BJ (cell line): ENCODE measurements around the gene MTA3. TPM values are rescaled to one million over a fixed set of nuclear protein-coding genes. Genes with fewer than 3 reads are reported as not detected.
"Not testable (repeated sequence)": the region's sequence is repeated elsewhere in the genome, so short reads cannot be mapped to it uniquely, and the experiment has no call there.

Source experiments
- CTCF ChIA-PET: fragments of 350-600 bp; formaldehyde crosslinking; extraction: SDS; loops from one replicate; lab custom pipeline; 2021; ENCODE audit warnings: antibody characterized with exemption, inconsistent platforms; lab: Yijun Ruan, JAX
- POLR2A ChIA-PET: fragments of 300-600 bp; sonication (Branson Sonifier 250); formaldehyde crosslinking; extraction: SDS; loops from one replicate; lab custom pipeline; 2021; ENCODE audit warnings: antibody characterized with exemption; lab: Charles Lee
- DNase-seq: peaks from one replicate; pipeline ENCODE4 v3.0.0-alpha.2; 2011; ENCODE audit warnings: low read depth
- H3K27me3 ChIP-seq: 2 replicates; pipeline ENCODE4 v1.6.0; 2011; ENCODE audit warnings: low read length; ENCODE audit not compliant: control insufficient read depth, insufficient read depth
- H3K36me3 ChIP-seq: 2 replicates; pipeline ENCODE4 v1.5.1; 2011; ENCODE audit warnings: low read length; ENCODE audit not compliant: control insufficient read depth, insufficient read depth
- H3K4me3 ChIP-seq: 2 replicates; pipeline ENCODE4 v1.5.1; 2011; ENCODE audit warnings: low read depth, mild to moderate bottlenecking, control low read depth, low read length
- CTCF ChIP-seq: IDR thresholded peaks from 2 replicates; pipeline ENCODE4 v1.5.1; 2011; ENCODE audit warnings: low read depth, mild to moderate bottlenecking, control low read depth, inconsistent platforms, low read length, moderate library complexity; ENCODE audit not compliant: insufficient read depth
- polyA plus RNA-seq: library from polyadenylated mRNA; depleted of rRNA; stranded (reverse); fragments of >200 nt; gene quantifications from 2 replicates; pipeline ENCODE4 v1.2.3, GENCODE V29; 2011

The MTA3 gene
- polyA plus RNA-seq, 1 experiment = 23.2 TPM

DNA sequence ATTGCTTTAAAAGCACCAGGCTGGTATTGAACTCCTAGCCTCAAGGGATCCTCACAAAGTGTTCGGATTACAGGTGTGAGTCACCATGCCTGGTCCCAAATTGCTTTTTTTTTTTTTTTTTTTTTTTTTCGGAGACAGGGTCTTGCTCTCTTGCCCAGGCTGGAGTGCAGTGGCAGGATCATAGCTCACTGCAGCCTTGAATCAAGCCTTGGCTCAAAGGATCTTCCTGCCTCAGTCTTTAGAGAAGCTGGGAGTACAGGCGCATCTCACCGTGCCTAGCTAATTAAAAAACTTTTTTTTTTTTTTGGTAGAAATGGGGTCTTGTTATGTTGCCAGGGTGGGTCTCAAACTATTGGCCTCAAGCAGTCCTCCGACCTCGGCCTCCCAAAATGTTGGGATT is 12.8 kb downstream of the MTA3 start:
- TF ChIP-seq CTCF = no peak
- H3K27me3 ChIP-seq = no peaks in the 10 kb centered on the region
- no peak overlapping the region for H3K4me3 ChIP-seq
- peaks cover 7% of the 10 kb centered on the region for H3K36me3 ChIP-seq
- CTCF ChIA-PET = interaction anchor here (0.6 kb wide), 1 partner anchor 20 kb away, joined by 3 read pairs; no protein-coding TSS in a partner anchor
- no peak for DNase-seq
- POLR2A ChIA-PET = no interaction called here

- H3K36me3 ChIP-seq, H3K27me3 ChIP-seq, DNase-seq, POLR2A ChIA-PET, H3K4me3 ChIP-seq: not testable (repeated sequence)
- CTCF ChIA-PET = interaction anchor here (0.6 to 1.1 kb wide), 2 partner anchors 14 to 50 kb away, joined by 3 read pairs; no protein-coding TSS in a partner anchor
Measured at GRCh38 chr2:42584628-42585027, 16.2 kb downstream of the MTA3 start.

- Histone ChIP-seq H3K27me3 (no peaks in the 10 kb centered on the region), H3K4me3 (no peak overlapping the region), H3K36me3 (peaks cover 1% of the 10 kb centered on the region)
- POLR2A ChIA-PET = no interaction called here
- CTCF ChIA-PET = no interaction called here
- TF ChIP-seq CTCF = no peak
- no peak for DNase-seq
Measured at GRCh38 chr2:42585779-42586178, 17.3 kb downstream of the MTA3 start.

DNA sequence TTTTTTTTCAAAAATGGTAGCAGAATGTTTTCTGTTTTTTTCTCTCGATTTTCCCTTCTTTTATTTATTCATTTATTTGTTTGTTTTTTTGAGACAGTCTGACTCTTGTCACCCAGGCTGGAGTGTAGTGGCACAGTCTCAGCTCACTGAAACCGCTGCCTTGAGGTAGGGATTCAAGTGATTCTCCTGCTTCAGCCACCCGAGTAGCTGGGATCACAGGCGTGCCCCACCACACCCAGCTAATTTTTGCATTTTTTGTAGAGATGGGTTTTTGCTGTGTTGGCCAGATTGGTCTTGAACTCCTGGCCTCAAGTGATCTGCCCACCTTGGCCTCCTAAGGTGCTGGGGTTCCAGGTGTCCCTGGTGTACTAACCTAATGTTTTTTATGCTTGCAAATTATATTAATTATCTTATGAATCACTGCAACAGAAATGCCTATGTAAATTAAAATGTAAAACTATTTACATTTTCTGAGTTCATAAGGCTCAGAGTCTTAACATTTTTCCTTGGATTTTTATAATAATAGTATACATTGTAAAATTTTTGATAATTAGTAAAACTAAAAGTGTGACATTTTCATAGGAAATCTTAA is 19.2 kb downstream of the MTA3 start:
- Histone ChIP-seq H3K27me3 (no peaks in the 10 kb centered on the region), H3K36me3 (peaks cover 1% of the 10 kb centered on the region), H3K4me3 (no peak overlapping the region)
- ChIA-PET CTCF (interaction anchor here (0.9 to 1.0 kb wide), 3 partner anchors 21 to 59 kb away, joined by 3 read pairs; no protein-coding TSS in a partner anchor), POLR2A (no interaction called here)
- no peak for TF ChIP-seq CTCF
- DNase-seq = no peak

DNA sequence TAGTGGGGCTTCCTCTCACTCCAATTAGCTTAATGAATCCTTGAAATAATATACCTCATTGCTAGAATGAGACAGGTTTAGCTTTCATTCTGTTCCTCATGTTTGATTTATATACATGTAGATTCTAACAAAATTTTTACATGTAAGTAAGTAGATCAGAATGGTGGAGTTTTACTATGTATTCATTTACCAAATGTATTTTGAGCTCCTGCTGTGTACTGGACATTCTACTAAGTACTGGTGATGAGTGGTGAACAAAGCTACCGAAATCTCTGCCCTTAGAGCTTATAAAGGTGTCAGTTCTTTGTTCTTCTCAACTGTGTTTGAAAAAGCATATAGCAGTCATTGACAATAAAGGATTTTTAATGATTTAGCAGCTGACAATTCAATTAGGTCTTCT is 19.7 kb downstream of the MTA3 start:
- no peak for TF ChIP-seq CTCF
- Histone ChIP-seq H3K4me3 (no peak overlapping the region), H3K36me3 (peaks cover 1% of the 10 kb centered on the region), H3K27me3 (no peaks in the 10 kb centered on the region)
- CTCF ChIA-PET = interaction anchor here (0.9 kb wide), 2 partner anchors 20 to 24 kb away, joined by 3 read pairs; no protein-coding TSS in a partner anchor
- DNase-seq = no peak
- POLR2A ChIA-PET = no interaction called here

DNA sequence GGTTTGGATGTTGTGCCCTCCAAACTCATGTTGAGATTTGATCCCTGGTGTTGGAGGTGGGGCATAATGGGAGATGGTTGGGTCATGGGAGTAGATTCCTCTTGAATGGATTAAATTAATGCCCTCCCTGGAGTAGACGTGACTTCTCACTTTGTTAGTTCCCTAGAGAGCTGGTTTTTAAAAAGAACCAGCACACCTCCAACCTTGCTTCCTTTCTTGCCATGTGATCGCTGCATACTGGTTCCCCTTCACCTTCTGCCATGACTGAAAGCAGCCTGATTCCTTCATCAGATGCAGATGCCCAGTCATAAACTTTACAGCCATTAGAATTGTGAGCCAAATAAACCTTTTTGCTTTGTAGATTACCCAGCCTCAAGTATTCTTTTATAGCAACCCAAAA is 21.7 kb downstream of the MTA3 start:
- Histone ChIP-seq H3K36me3 (no peaks in the 10 kb centered on the region; the same call in 1 of the 2 replicates), H3K4me3 (no peak overlapping the region), H3K27me3 (no peaks in the 10 kb centered on the region)
- DNase-seq = no peak
- ChIA-PET POLR2A (no interaction called here), CTCF (interaction anchor here (1.3 kb wide), 1 partner anchor 9 kb away, joined by 3 read pairs; no protein-coding TSS in a partner anchor)
- TF ChIP-seq CTCF = no peak
